ENCODE results near the gene MED22. TPM values are rescaled to one million over a fixed set of nuclear protein-coding genes. Genes with fewer than 3 reads are reported as not detected.

Gene MED22
- total and polyA plus RNA-seq, 2 experiments from 2014 or later, result 20.9 to 85.7 TPM

- TF ChIP-seq ZNF462 (CRISPR knock-in tag; IDR thresholded peaks at IDR 0.05) (no peak), CTCF (conservative IDR thresholded peaks at IDR 0.05; ENCODE audit: low read depth in 2 of 2) (no peak), EZH2phosphoT487 (IDR thresholded peaks at IDR 0.05; ENCODE audit: unreplicated experiment) (no peak)
Measured at GRCh38 chr9:133369933-133370332, 22.0 kb upstream of the MED22 start (continued).

DNA sequence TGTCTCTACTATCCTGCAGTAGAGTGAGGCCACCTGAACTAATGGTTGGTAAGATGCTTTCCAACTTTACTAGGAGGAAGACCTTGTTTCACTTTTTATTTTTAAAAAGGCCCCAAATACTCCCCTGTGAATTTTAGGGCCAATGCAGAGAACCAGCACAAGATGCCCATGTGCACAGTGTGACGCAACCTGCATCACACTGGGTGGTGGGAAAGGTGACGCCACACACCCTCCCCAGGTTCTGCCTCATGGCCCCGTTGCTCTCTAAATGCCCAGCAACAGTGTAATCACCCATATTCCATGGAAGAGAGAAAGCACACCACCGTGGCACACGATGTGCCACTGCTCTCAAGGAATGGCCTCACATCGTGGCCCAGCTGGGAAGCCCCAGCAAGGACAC lies 21.5 kb upstream of the MED22 start:
- Mint-ChIP-seq H3K4me3 (no peak overlapping the region), H3K27ac (no peak overlapping the region)

More for the DNA sequence above, 21.5 kb upstream of the MED22 start:
- DNase-seq (ENCODE audit: low spot score), result no peak
- Mint-ChIP-seq H3K27me3 (ENCODE audit: insufficient read depth, low read depth, poor library complexity) (peaks cover 6% of the 10 kb centered on the region), H3K9me3 (no peaks in the 10 kb centered on the region), H3K36me3 (ENCODE audit: low read depth) (peaks cover 57% of the 10 kb centered on the region), H3K4me1 (peaks cover 11% of the 10 kb centered on the region; the same call in 2 of the 3 replicates)
- Histone ChIP-seq H2AFZ (no peak overlapping the region), H3K4me3 (no peak overlapping the region), H3K27ac (ENCODE audit: low read depth) (no peak overlapping the region), H3K36me3 (ENCODE audit: insufficient read depth) (peaks cover 15% of the 10 kb centered on the region), H3K4me1 (ENCODE audit: insufficient read depth) (peaks cover 1% of the 10 kb centered on the region; the same call in 1 of the 2 replicates), H3K27me3 (ENCODE audit: insufficient read depth) (no peaks in the 10 kb centered on the region), H3K4me2 (no peak overlapping the region), H3K9me2 (ENCODE audit: insufficient read depth) (no peaks in the 10 kb centered on the region), H3F3A (replicated peaks; ENCODE audit: low read depth) (peaks cover 10% of the 10 kb centered on the region; the same call in 1 of the 2 replicates), H4K20me1 (replicated peaks; ENCODE audit: insufficient read depth) (peaks cover 78% of the 10 kb centered on the region), H3K79me2 (replicated peaks; ENCODE audit: insufficient read depth) (peaks cover 88% of the 10 kb centered on the region)
- ATAC-seq, result no peak
- TF ChIP-seq ETS1 (IDR thresholded peaks at IDR 0.05), result no peak
- TF ChIP-seq ZNF114 (CRISPR knock-in tag; IDR thresholded peaks at IDR 0.05), result no peak
- no peak for TF ChIP-seq EZH2phosphoT487 (IDR thresholded peaks at IDR 0.05; ENCODE audit: unreplicated experiment)
